Stomach (tissue), 9 donors: ENCODE results near the gene MGAT5. TPM values are rescaled to one million over a fixed set of nuclear protein-coding genes. Genes with fewer than 3 reads are reported as not detected.
A peak's percentile ranks its signal among the peaks of the same experiment; 100 is the strongest.

Experiments
- DNase-seq, 2 donors: peaks; one replicate each; pipeline versions ENCODE4 v3.0.0 to v3.0.0-alpha.2; 2013 to 2019
- H3K27ac ChIP-seq, 5 donors: fragments of 200-600 bp in 4 of 5; sonication (generic) in 4 of 5; one replicate each; pipeline ENCODE4 v1.5.1; 2013 to 2019; ENCODE audit warnings: mild to moderate bottlenecking in 1 of 5, moderate library complexity in 1 of 5
- H3K27me3 ChIP-seq, 3 donors: fragments of 200-600 bp; sonication (generic); one replicate each; pipeline ENCODE4 v1.5.1; 2017 to 2019; ENCODE audit warnings: mixed run types in 1 of 3
- H3K36me3 ChIP-seq, 4 donors: fragments of 200-600 bp; sonication (generic); 1 replicate in 3 of 4; 2 replicates in 1 of 4; pipeline ENCODE4 v1.5.1; 2016 to 2019
- H3K4me1 ChIP-seq, 4 donors: fragments of 200-600 bp; sonication (generic); one replicate each; pipeline ENCODE4 v1.5.1; 2016 to 2019
- H3K4me3 ChIP-seq, 4 donors: fragments of 200-600 bp; sonication (generic) in 3 of 4; one replicate each; pipeline ENCODE4 v1.5.1; 2016 to 2019; ENCODE audit warnings: mild to moderate bottlenecking in 1 of 4
- H3K9me3 ChIP-seq, 4 donors: fragments of 200-600 bp; sonication (generic); one replicate each; pipeline ENCODE4 v1.5.1; 2016 to 2019
- EP300 ChIP-seq: sonication (generic); formaldehyde crosslinking; IDR thresholded peaks from one replicate; pipeline ENCODE4 v1.6.1; 2017; ENCODE audit warnings: antibody characterized with exemption
- POLR2A ChIP-seq, 4 donors: fragments of 450-650 bp; IDR thresholded peaks; one replicate each; pipeline ENCODE4 v1.6.1; 2016; ENCODE audit warnings: antibody characterized with exemption in 4 of 4, control low read depth in 2 of 4, mild to moderate bottlenecking in 1 of 4, moderate library complexity in 1 of 4
- POLR2AphosphoS5 ChIP-seq, 3 donors: sonication (generic); formaldehyde crosslinking; IDR thresholded peaks; one replicate each; pipeline ENCODE4 v1.6.1; 2016; ENCODE audit warnings: antibody characterized with exemption in 3 of 3
- WGBS, 5 donors: extraction: QIAGEN DNeasy Blood & Tissue Kit in 3 of 5; methylation state at CpG; one replicate each; pipeline versions ENCODE4 v1.1.5 to v1.1.7; 2013 to 2018; 5-methylcytosine and 5-hydroxymethylcytosine counted together
- intact Hi-C: fragments of 100-400 bp; cut with DNase I; formaldehyde crosslinking; loops from one replicate; pipeline ENCODE4 v1.15.1; 2023; ENCODE audit warnings: low total_unique reads
- polyA plus RNA-seq, 3 donors: library from polyadenylated mRNA; stranded (reverse); fragments of 200-250 nt; gene quantifications; one replicate each; pipeline ENCODE4 v1.2.3, GENCODE V29; 2013
- total RNA-seq, 5 donors: library from RNA; depleted of rRNA; stranded (reverse); fragments of >200 nt; gene quantifications; one replicate each; pipeline versions ENCODE4 v1.1.0 to v1.2.3, GENCODE V29; 2014 to 2016
- TF ChIP-seq, protein P1 (sequence below), 7 experiments: fragments of 450-650 bp in 4 of 7; fragments of 200-600 bp in 3 of 7; sonication (generic) in 3 of 7; IDR thresholded peaks; one replicate each; pipeline ENCODE4 v1.5.1; 2016 to 2019; ENCODE audit warnings: antibody characterized with exemption in 7 of 7, control low read depth in 2 of 7, mild to moderate bottlenecking in 1 of 7
- donor health status: healthy with polysubstance abuse.
- donor health status: Bipolar disorder and iron deficiency.
- donor health status: healthy.

Gene MGAT5
- total and polyA plus RNA-seq, 8 donors, result 3.9 to 125 (median 46.0) TPM

DNA sequence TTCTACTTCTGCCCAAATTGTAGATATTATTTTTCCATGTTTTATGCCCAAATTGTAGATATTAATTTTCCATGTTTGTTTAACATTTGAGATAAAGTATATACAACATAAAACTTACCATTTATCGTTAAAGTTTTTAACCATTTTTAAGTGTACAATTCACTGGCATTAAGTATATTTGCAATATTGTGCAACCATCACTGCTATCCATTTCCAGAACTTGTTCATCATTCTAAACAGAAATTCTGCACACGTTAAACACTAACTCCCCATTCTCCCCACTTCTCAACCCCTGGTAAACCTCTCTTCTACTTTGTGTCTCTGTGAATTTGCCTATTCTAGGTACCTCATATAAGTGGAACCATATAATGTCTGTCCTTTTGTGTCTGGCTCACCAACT lies 162.1 kb downstream of the MGAT5 start:
- no peak for DNase-seq
- 86 to 91% (median 88%) methylated on average over 2 of the region's 2 CpGs for WGBS, 5 donors
- no peaks in the 10 kb centered on the region for H3K9me3 ChIP-seq
- H3K4me3 ChIP-seq, result no peak overlapping the region
- TF ChIP-seq EP300, result no peak
- no peak for TF ChIP-seq POLR2AphosphoS5 (IDR thresholded peaks at IDR 0.05)
- TF ChIP-seq, protein P1, sequence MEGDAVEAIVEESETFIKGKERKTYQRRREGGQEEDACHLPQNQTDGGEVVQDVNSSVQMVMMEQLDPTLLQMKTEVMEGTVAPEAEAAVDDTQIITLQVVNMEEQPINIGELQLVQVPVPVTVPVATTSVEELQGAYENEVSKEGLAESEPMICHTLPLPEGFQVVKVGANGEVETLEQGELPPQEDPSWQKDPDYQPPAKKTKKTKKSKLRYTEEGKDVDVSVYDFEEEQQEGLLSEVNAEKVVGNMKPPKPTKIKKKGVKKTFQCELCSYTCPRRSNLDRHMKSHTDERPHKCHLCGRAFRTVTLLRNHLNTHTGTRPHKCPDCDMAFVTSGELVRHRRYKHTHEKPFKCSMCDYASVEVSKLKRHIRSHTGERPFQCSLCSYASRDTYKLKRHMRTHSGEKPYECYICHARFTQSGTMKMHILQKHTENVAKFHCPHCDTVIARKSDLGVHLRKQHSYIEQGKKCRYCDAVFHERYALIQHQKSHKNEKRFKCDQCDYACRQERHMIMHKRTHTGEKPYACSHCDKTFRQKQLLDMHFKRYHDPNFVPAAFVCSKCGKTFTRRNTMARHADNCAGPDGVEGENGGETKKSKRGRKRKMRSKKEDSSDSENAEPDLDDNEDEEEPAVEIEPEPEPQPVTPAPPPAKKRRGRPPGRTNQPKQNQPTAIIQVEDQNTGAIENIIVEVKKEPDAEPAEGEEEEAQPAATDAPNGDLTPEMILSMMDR (IDR thresholded peaks at IDR 0.05), result no peak
- TF ChIP-seq POLR2A (IDR thresholded peaks at IDR 0.05), result no peak
- peaks cover 10 to 22% (median 13%) of the 10 kb centered on the region in 4 donors for H3K4me1 ChIP-seq
- H3K27me3 ChIP-seq, result no peaks in the 10 kb centered on the region
- peaks cover 0 to 28% (median 22%) of the 10 kb centered on the region in 4 donors for H3K36me3 ChIP-seq
- H3K27ac ChIP-seq, result no peak overlapping the region
- intact Hi-C loops, result no loop called here

DNA sequence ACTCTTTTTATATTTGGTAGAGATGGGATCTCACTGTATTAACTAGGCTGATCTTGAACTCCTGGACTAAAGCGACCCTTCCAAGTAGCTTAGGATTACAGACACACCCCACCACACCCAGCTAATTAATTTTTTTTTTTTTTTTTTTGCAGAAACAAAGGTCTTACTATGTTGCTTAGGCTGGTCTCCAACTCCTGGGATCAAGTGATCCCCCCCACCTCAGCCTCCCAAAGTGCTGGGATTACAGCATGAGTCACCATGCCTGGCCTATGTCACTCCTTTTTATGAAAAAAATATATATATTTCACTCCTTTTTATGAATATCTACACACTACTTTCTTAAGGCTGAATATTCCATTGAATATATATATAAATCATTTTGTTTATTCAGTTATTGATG lies 162.8 kb downstream of the MGAT5 start:
- TF ChIP-seq, protein P1 (IDR thresholded peaks at IDR 0.05), result no peak
- TF ChIP-seq POLR2A (IDR thresholded peaks at IDR 0.05) (no peak), EP300 (no peak), POLR2AphosphoS5 (IDR thresholded peaks at IDR 0.05) (no peak)
- Histone ChIP-seq H3K36me3 (peaks cover 0 to 28% (median 22%) of the 10 kb centered on the region in 4 donors), H3K27ac (no peak overlapping the region), H3K9me3 (no peaks in the 10 kb centered on the region), H3K27me3 (no peaks in the 10 kb centered on the region), H3K4me3 (no peak overlapping the region), H3K4me1 (peaks cover 4 to 16% (median 8%) of the 10 kb centered on the region in 4 donors)
- DNase-seq, result no peak
- 63 to 88% (median 73%) methylated on average over 1 of the region's 1 CpG for WGBS, 5 donors
- intact Hi-C loops, result no loop called here

GRCh38 chr2:134417968-134418582 lies 164.2 kb downstream of the MGAT5 start:
- no peak for TF ChIP-seq POLR2A (IDR thresholded peaks at IDR 0.05)
- H3K36me3 ChIP-seq, result peaks cover 1 to 31% (median 25%) of the 10 kb centered on the region in 4 donors
- intact Hi-C loops, result no loop called here
- H3K27ac ChIP-seq, result no peak overlapping the region
- WGBS, 5 donors, result 76 to 85% (median 84%) methylated on average over 5 of the region's 5 CpGs
- H3K27me3 ChIP-seq, result no peaks in the 10 kb centered on the region
- H3K9me3 ChIP-seq, result no peaks in the 10 kb centered on the region
- DNase-seq, result no peak
- no peak overlapping the region for H3K4me3 ChIP-seq
- peaks cover 0 to 7% (median 0%) of the 10 kb centered on the region in 4 donors for H3K4me1 ChIP-seq

GRCh38 chr2:134420259-134420658 lies 166.4 kb downstream of the MGAT5 start:
- H3K27me3 ChIP-seq, result no peaks in the 10 kb centered on the region
- intact Hi-C loops, result no loop called here
- peak in 1 of 2 donors; percentile 23 for DNase-seq
- H3K4me3 ChIP-seq, result no peak overlapping the region
- H3K9me3 ChIP-seq, result no peaks in the 10 kb centered on the region
- TF ChIP-seq, protein P1 (IDR thresholded peaks at IDR 0.05), result no peak
- no peak for TF ChIP-seq POLR2AphosphoS5 (IDR thresholded peaks at IDR 0.05)
- no peak for TF ChIP-seq EP300
- TF ChIP-seq POLR2A (IDR thresholded peaks at IDR 0.05), result no peak
- 80 to 89% (median 86%) methylated on average over 7 of the region's 7 CpGs for WGBS, 5 donors
- no peaks in the 10 kb centered on the region for H3K4me1 ChIP-seq
- H3K36me3 ChIP-seq, result peaks cover 6 to 41% (median 33%) of the 10 kb centered on the region in 4 donors
- no peak overlapping the region for H3K27ac ChIP-seq

DNA sequence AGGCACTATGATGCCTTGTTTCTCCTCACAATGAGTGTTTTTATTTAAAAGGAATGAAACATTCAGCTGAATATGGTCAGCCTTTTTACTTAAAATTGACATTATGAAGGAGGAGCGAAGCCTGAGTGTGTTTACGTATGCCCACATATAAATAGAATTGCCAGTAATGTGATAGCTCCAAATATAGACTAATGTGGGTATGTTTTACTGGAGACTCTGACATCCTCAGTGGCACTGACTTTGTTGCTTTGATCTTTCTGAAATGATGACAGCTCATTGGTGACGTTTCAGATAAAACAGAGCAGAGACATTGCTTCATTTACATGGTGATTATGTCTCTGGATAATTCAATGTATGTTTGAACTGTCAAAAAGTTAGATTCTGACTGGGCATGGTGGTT lies 167.0 kb downstream of the MGAT5 start:
- intact Hi-C loops, result no loop called here
- Histone ChIP-seq H3K27me3 (no peaks in the 10 kb centered on the region), H3K36me3 (peaks cover 6 to 46% (median 34%) of the 10 kb centered on the region in 4 donors), H3K4me3 (no peak overlapping the region), H3K4me1 (peaks cover 0 to 2% (median 0%) of the 10 kb centered on the region in 4 donors), H3K27ac (no peak overlapping the region), H3K9me3 (no peaks in the 10 kb centered on the region)
- WGBS, 5 donors, result 81 to 86% (median 85%) methylated on average over 3 of the region's 3 CpGs
- DNase-seq, result no peak
- TF ChIP-seq POLR2A (IDR thresholded peaks at IDR 0.05) (no peak), EP300 (no peak), POLR2AphosphoS5 (IDR thresholded peaks at IDR 0.05) (no peak)
- TF ChIP-seq, protein P1 (IDR thresholded peaks at IDR 0.05), result no peak
